Activated B cell treated with CpG ODN at 0.5 μM for 24 hours (primary cell): ENCODE measurements around the gene SAMD13. TPM values are rescaled to one million over a fixed set of nuclear protein-coding genes. Genes with fewer than 3 reads are reported as not detected.

Experiments
- ATAC-seq: fragments of 200-7000 bp; cut with Tn5 transposase; one replicate; pipeline ENCODE4 v1.10.0; 2021; ENCODE audit warnings: low read depth, mild to moderate bottlenecking, moderate library complexity
- CTCF ChIA-PET: fragments of 350-600 bp; sonication (Branson Sonifier 250); formaldehyde crosslinking; loops from one replicate; lab custom pipeline; 2021; ENCODE audit warnings: antibody characterized with exemption; lab: Charles Lee
- POLR2A ChIA-PET: fragments of 350-600 bp; sonication (Branson Sonifier 250); formaldehyde crosslinking; loops from one replicate; lab custom pipeline; 2021; ENCODE audit warnings: antibody characterized with exemption; lab: Charles Lee
- DNase-seq: peaks from one replicate; pipeline ENCODE4 v3.0.0; 2022
- H3K27ac Mint-ChIP-seq: one replicate; pipeline ENCODE4 v1.8.0; 2020; ENCODE audit warnings: mixed read lengths
- H3K27me3 Mint-ChIP-seq: one replicate; pipeline ENCODE4 v1.8.0; 2021; ENCODE audit warnings: mixed read lengths
- H3K36me3 Mint-ChIP-seq: one replicate; pipeline ENCODE4 v1.8.0; 2021; ENCODE audit warnings: low read depth, mixed read lengths
- H3K4me1 Mint-ChIP-seq: one replicate; pipeline ENCODE4 v1.8.0; 2021; ENCODE audit warnings: mixed read lengths
- H3K4me3 Mint-ChIP-seq: one replicate; pipeline ENCODE4 v1.8.0; 2020; ENCODE audit warnings: mild to moderate bottlenecking, mixed read lengths
- H3K9me3 Mint-ChIP-seq: one replicate; pipeline ENCODE4 v1.8.0; 2020; ENCODE audit warnings: mixed read lengths
- intact Hi-C: fragments of 100-400 bp; cut with micrococcal nuclease; formaldehyde crosslinking; loops from one replicate; pipeline ENCODE4 v1.15.1; 2024
- total RNA-seq: library from RNA; stranded (reverse); gene quantifications from 2 replicates; pipeline ENCODE4 v1.2.3, GENCODE V29; 2022
- TF ChIP-seq, protein P1 (sequence below): fragments of 200-600 bp; IDR thresholded peaks from one replicate; pipeline ENCODE4 v1.8.0; 2022; ENCODE audit warnings: antibody characterized with exemption, mild to moderate bottlenecking

Gene SAMD13
- total RNA-seq, 1 donor from 2014 or later: 0.18 TPM

DNA sequence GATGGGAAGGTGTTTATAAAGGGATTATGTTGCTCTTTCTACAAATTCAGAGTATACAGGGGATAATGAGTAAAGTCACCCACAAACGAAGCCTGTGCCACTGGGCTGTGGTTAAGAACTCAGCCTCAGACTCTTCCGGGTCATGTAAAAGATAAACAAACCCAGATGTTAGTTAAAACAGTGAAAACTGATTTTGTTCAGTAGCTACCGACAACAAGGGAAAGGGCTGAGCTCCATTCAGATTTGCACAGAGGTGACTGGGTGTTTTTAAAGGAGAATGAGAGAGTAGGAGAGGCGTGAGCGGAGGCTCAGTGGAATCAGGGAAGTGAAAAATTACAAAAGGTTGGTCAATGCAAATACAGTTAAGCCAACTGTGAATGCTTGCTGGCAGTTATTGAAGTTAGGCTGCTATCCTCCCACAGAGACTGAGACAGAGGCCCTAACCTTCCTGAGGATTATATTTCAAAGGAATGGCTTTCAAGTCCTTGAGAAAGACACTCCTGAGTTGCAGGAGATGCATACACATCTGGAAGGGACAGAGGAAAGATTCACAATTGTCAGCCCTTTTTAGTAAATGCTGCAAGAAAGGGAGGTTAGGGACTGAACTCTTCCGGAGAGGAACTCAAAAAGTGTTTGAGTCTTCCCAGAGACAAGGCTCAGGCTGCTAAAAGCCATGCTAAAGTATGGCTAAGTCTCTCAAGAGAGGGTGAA is 29.9 kb upstream of the SAMD13 start:
- intact Hi-C loops: loop anchor here (1.0 to 10.0 kb wide), 3 partner anchors 27 to 197 kb away; no protein-coding TSS in a partner anchor
- CTCF ChIA-PET: interaction anchor here (1.2 kb wide), 1 partner anchor 19 kb away, joined by 3 read pairs; no protein-coding TSS in a partner anchor
- POLR2A ChIA-PET: no interaction called here
- Mint-ChIP-seq H3K27ac (peak overlapping the region; percentile 85), H3K9me3 (no peaks in the 10 kb centered on the region), H3K27me3 (no peaks in the 10 kb centered on the region), H3K4me3 (peak overlapping the region; percentile 60), H3K4me1 (peaks cover 25% of the 10 kb centered on the region), H3K36me3 (no peaks in the 10 kb centered on the region)
- TF ChIP-seq, protein P1, sequence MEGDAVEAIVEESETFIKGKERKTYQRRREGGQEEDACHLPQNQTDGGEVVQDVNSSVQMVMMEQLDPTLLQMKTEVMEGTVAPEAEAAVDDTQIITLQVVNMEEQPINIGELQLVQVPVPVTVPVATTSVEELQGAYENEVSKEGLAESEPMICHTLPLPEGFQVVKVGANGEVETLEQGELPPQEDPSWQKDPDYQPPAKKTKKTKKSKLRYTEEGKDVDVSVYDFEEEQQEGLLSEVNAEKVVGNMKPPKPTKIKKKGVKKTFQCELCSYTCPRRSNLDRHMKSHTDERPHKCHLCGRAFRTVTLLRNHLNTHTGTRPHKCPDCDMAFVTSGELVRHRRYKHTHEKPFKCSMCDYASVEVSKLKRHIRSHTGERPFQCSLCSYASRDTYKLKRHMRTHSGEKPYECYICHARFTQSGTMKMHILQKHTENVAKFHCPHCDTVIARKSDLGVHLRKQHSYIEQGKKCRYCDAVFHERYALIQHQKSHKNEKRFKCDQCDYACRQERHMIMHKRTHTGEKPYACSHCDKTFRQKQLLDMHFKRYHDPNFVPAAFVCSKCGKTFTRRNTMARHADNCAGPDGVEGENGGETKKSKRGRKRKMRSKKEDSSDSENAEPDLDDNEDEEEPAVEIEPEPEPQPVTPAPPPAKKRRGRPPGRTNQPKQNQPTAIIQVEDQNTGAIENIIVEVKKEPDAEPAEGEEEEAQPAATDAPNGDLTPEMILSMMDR: no peak
- no peak for DNase-seq
- ATAC-seq: peak; percentile 95

DNA sequence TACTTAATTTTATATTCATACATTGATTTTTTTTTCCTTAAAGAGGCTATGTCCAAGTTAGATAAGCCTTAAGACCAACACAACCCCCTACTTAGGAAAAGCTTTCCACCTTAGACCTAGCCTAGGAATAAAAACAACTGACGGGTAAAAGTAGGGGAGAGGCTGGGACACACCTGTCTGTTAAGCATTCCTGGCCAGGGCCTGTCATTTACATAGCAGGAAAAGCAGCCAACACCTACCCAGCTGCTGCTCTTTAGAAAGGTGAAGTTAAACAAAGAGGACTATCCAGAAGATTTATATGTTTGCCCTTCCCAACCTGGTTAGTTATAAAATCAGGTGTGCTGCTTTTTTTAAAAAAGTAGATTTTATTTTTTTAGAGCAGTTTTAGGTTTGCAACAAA is 29.1 kb upstream of the SAMD13 start:
- Mint-ChIP-seq H3K9me3 (no peaks in the 10 kb centered on the region), H3K36me3 (no peaks in the 10 kb centered on the region), H3K27me3 (no peaks in the 10 kb centered on the region), H3K4me1 (peaks cover 25% of the 10 kb centered on the region), H3K4me3 (peak overlapping the region; percentile 26), H3K27ac (peak overlapping the region; percentile 85)
- TF ChIP-seq, protein P1: no peak
- intact Hi-C loops: loop anchor here (5.0 to 10.0 kb wide), 2 partner anchors 110 to 198 kb away; no protein-coding TSS in a partner anchor
- POLR2A ChIA-PET: no interaction called here
- CTCF ChIA-PET: interaction anchor here (1.2 kb wide), 1 partner anchor 19 kb away, joined by 3 read pairs; no protein-coding TSS in a partner anchor
- DNase-seq: no peak
- no peak for ATAC-seq

DNA sequence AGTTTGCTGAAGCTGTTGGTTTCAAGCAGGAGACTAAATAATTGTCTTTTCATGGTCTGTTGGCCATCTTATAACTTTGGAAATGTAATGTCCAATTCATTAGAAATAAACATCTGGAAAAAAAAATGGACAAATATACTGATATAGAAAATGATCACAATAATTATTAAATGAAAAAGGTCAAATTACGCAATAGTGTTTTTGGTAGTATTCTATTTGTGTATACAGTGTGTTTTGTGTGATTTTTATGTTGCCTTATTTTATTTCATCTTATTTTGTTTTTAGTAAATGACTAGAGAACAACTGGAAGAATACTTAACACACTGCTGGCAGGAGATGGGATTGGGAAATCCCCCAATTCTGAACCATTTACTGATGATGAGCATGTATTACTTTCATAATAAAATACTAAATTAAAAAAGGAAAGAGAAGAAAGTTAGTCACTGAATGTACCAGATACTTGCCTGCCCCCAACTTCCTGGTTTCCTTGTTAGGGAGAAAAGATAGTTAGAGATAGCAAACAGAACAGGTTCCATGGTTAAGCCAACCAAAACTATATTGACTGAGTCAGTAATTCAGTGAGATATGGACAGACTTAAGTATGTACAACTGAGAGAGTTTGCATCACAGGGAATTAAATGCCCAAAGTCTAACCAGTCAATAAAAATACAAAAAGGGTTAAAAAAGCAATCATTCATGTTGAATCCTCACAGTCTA is 24.0 kb upstream of the SAMD13 start:
- Mint-ChIP-seq H3K27ac (no peak overlapping the region), H3K4me1 (peaks cover 7% of the 10 kb centered on the region), H3K4me3 (no peak overlapping the region), H3K27me3 (no peaks in the 10 kb centered on the region), H3K9me3 (no peaks in the 10 kb centered on the region), H3K36me3 (no peaks in the 10 kb centered on the region)
- ChIA-PET POLR2A (no interaction called here), CTCF (no interaction called here)
- TF ChIP-seq, protein P1: no peak
- ATAC-seq: no peak
- intact Hi-C loops: loop anchor here (10.0 kb wide), 1 partner anchor 203 kb away; no protein-coding TSS in a partner anchor
- DNase-seq: no peak

DNA sequence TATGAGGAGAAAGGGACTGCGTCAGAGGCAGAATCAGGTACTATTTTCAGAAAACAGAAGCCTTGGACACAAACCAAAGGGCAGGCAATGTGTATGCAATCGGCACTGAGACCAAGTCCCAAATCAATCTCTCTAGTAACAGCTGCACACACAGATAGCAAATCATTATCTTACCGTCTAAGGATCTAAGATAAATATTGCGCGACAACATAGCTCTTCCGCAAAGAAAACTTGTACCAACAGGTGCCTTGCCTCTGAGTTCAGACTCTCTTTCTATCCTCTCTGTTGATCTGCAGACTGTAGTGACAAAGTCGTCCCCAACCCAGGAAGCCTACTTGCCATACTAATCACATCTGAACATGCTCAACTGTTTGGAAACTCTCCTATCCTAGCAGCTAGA is 22.6 kb upstream of the SAMD13 start:
- H3K4me3 Mint-ChIP-seq: no peak overlapping the region
- CTCF ChIA-PET: no interaction called here
- POLR2A ChIA-PET: no interaction called here

More for the DNA sequence above, 22.6 kb upstream of the SAMD13 start:
- Mint-ChIP-seq H3K9me3 (no peaks in the 10 kb centered on the region), H3K27me3 (no peaks in the 10 kb centered on the region), H3K27ac (no peak overlapping the region), H3K36me3 (no peaks in the 10 kb centered on the region), H3K4me1 (no peaks in the 10 kb centered on the region)
- ATAC-seq: no peak
- TF ChIP-seq, protein P1: no peak
- no peak for DNase-seq
- intact Hi-C loops: loop anchor here (10.0 kb wide), 1 partner anchor 204 kb away; no protein-coding TSS in a partner anchor
